NCI-H69 (cell line): ENCODE results near the gene LAMB4.
A peak's percentile ranks its signal among the peaks of the same experiment; 100 is the strongest.

ENCODE experiments used
- DNase-seq: peaks from one replicate; lab custom pipeline; 2025; lab: John Stamatoyannopoulos, UW

LAMB4 gene

DNA sequence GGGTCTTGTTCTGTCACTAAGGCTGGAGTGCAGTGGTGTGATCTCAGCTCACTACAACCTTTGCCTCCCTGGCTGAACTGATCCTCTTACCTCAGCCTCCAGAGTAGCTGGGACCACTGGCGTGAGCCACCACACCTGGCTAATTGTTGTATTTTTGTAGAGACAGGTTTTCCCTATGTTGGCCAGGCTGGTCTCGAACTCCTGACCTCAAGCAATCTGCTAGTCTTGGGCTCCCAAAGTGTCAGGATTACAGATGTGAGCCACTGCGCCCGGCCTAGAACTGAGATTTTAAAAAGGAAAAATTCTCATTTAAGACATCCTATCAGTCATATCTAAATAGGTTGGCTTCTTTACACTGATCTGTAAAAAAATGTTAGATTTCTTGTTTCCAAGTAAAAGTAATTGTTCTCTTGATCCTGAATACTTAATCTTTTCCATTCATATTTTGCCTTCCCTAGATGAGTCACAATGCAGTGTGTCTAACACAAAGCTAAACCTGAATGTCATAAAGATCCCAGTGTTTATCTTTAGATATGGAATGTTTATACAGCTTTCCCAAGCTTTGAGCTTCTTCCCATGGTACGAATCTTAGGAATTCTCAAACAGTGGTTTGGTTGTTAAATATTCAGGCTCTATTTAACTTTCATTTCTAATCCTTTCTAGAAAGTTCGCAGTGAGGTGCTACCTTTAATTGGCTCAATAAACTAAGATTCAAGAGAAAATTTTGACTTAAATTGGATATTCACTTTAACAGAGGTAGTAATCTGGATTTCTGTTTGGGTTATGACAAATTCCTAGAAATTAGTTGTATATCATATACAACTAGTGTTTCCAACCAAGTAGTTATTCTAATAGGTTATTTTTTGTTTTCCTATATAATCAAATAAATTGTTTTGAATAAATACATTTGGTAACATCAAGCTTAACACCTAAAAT lies 115.1 kb downstream of the LAMB4 start:
- no peak for DNase-seq

DNA sequence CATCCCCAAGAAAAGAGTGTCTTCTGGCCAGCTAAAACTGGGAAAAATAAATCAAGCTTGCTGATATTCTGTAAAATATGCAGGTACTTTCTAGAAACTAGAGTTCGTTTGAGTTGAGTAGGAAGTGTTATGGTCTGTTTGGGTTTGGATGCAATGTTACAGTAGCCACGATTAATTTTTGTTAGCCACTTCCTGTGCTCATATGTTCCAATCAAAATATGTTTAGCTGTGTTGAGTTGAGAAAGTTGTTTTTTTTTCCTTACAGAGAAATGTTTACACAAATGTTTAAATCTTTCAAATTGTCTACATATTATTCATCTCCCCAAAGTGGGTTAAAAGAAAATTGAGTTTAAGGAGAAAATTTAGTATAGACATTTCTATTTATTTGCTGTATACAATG lies 115.9 kb downstream of the LAMB4 start:
- DNase-seq = no peak

DNA sequence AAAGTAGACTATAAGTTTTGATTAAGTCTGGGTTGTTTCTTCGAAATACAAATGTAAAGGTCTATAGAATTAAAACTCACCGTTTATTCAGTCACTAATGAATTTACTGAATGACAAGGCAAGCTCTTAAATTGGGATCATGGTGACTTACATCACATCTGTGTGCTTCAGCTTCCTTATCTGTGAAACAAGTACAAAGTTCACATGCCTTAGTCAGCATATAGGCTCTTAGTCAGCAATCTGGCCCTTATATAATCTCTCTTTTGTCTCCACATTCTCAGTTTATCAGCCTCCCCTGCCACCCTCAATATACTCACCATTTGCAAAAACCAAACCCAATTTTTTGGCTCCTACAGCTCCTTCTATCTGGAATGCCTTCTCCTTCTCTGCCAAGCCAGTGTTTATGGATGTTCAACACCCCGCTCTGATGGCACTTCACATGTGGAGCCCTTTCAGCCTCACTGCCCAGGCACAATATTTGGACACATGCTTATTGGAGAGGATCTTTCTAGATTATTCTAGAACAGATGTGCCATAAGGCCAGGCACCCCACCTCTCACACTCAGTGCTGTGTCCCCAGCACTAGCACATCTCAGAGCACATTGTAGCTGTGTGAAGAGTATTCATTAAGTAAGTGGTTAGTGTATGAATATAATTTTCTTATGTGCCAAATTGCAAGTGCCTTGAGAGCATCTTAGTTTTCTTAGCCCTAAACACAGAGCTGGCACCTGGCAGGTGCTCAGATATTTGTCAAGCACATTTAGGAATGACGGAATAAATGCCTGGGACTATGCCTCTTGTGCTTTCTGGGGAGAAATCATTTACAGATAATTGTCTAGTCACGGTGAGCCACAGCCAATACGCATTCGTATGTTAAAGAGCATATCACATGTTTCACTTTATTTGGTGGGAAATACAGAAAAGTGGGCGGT lies 117.4 kb downstream of the LAMB4 start:
- DNase-seq = peak; percentile 32

- DNase-seq = peak; percentile 18
These were observed 119.8 kb downstream of the LAMB4 start for GRCh38 chr7:108010377-108010776.

- DNase-seq = no peak
These were observed 120.3 kb downstream of the LAMB4 start for GRCh38 chr7:108009873-108010272.

- no peak for DNase-seq
These were observed 121.3 kb downstream of the LAMB4 start for GRCh38 chr7:108008827-108009226.

GRCh38 chr7:108008240-108008639 lies 121.9 kb downstream of the LAMB4 start:
- no peak for DNase-seq

GRCh38 chr7:108007762-108008161 lies 122.4 kb downstream of the LAMB4 start:
- DNase-seq = no peak

DNA sequence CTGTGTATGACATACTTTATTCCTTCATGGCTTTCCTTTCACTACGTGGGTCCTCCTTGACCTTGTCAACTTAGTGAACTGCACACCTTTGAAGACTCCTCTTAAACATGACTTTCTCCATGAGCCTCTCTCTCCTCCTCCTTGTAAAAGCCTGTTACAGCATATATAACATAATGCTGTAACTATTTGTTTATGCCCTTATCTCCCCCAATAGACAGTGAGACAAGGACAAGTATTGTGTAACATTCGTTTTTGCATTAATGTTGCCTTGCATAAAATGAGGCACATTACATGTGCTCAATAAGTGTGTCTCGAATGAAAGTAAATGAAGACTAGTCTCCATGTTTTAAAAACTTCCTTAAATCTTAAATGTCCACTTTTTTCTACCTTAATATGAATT lies 122.9 kb downstream of the LAMB4 start:
- DNase-seq = no peak

GRCh38 chr7:108004220-108005142 lies 125.7 kb downstream of the LAMB4 start:
- peak; percentile 24 for DNase-seq

GRCh38 chr7:108003599-108003935 lies 126.6 kb downstream of the LAMB4 start:
- no peak for DNase-seq

GRCh38 chr7:108002726-108003598 lies 127.2 kb downstream of the LAMB4 start, which contains the start of gene LAMB1:
TSS of gene LAMB1 (minus strand) at chr7:108003161. CDS start at chr7:108002885, 276 bp downstream.
- DNase-seq = peak; percentile 94

- DNase-seq = peak; percentile 88
These were observed 128.1 kb downstream of the LAMB4 start for GRCh38 chr7:108001764-108002725.

- DNase-seq = peak; percentile 92
These were observed 129.0 kb downstream of the LAMB4 start for GRCh38 chr7:108000875-108001763.

DNA sequence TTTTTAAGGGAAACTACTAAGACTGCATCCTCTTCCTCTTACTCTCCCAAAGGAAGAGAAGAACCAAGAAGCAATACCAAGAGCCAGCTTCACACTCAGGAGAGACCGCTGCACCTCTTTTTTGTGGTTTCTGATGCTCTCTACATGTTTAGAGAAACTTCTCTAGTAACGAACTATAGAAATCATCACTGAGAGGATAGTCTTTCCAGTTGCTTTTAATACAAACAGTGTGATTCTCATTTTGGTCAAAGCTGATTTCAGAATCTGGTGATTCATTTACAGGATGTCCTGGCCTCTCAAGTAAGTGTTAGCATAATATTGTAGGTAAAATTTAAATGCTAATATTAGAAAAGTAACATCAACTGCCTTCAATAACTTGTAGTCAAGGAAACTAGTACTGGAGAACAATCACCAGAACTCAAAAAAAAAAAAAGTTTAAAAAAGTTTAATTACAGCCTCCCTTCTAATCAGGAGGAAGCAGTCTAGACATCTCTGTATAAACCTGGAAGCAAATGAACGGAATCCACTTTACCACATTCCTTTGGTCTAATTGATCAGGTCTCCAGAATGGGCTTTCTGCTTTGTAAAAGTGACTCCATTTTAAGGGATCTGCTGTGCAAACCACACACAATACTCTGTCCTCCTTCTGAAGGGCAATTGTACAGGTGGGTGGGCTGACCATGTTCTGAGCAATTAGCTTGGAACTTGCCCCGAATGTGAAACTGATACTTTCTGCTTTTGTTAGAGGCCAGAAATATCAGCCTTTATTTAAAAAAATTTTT lies 130.2 kb downstream of the LAMB4 start:
- DNase-seq = peak; percentile 23

GRCh38 chr7:107998660-107999480 lies 131.3 kb downstream of the LAMB4 start:
- DNase-seq = peak; percentile 43

GRCh38 chr7:107998150-107998549 lies 132.0 kb downstream of the LAMB4 start:
- DNase-seq = peak; percentile 91
